A673 (cell line): ENCODE data around the gene B3GAT2. TPM values are rescaled to one million over a fixed set of nuclear protein-coding genes. Genes with fewer than 3 reads are reported as not detected.

Experiments used
- BruUV-seq: library from RNA; stranded (reverse); fragments of 400-500 nt; replicated peaks from 2 replicates; lab custom pipeline; 2021; lab: Mats Ljungman, UMichigan
- CTCF ChIA-PET: fragments of 300-600 bp; sonication (Branson Sonifier 250); formaldehyde crosslinking; loops from one replicate; lab custom pipeline; 2022; ENCODE audit warnings: antibody characterized with exemption; lab: Charles Lee
- POLR2A ChIA-PET: fragments of 300-600 bp; sonication (Branson Sonifier 250); formaldehyde crosslinking; loops from one replicate; lab custom pipeline; 2022; ENCODE audit warnings: antibody characterized with exemption; ENCODE audit not compliant: low non-redundant PET; lab: Charles Lee
- DNase-seq: peaks from one replicate; pipeline ENCODE4 v3.0.0-alpha.2; 2015; ENCODE audit warnings: low spot score
- H3K27ac ChIP-seq: fragments of 200-600 bp; sonication (generic); 2 replicates; pipeline ENCODE4 v1.5.1; 2016; ENCODE audit warnings: mixed run types, low read depth, mild to moderate bottlenecking, mixed read lengths, antibody characterized with exemption, low read length; ENCODE audit not compliant: poor library complexity, severe bottlenecking
- H3K27me3 ChIP-seq: fragments of 200-600 bp; sonication (generic); replicated peaks from 2 replicates; pipeline ENCODE4 v1.6.1; 2017; ENCODE audit warnings: mixed run types, low read depth, mild to moderate bottlenecking, mixed read lengths, antibody characterized with exemption, low read length; ENCODE audit not compliant: insufficient read depth, poor library complexity
- H3K36me3 ChIP-seq: fragments of 200-600 bp; sonication (generic); 2 replicates; pipeline ENCODE4 v1.6.1; 2016; ENCODE audit warnings: mixed run types, mild to moderate bottlenecking, mixed read lengths, antibody characterized with exemption, low read length; ENCODE audit not compliant: insufficient read depth, poor library complexity, severe bottlenecking
- H3K4me1 ChIP-seq: fragments of 200-600 bp; sonication (generic); 2 replicates; pipeline ENCODE4 v1.6.1; 2017; ENCODE audit warnings: mixed run types, mild to moderate bottlenecking, mixed read lengths, antibody characterized with exemption, low read length; ENCODE audit not compliant: insufficient read depth, poor library complexity, severe bottlenecking
- H3K4me3 ChIP-seq: fragments of 200-600 bp; sonication (generic); 2 replicates; pipeline ENCODE4 v1.5.1; 2016; ENCODE audit warnings: low read depth, mixed run types, mild to moderate bottlenecking, mixed read lengths, low read length; ENCODE audit not compliant: poor library complexity, severe bottlenecking
- H3K9me3 ChIP-seq: fragments of 200-600 bp; sonication (generic); 2 replicates; pipeline ENCODE4 v1.6.1; 2016; ENCODE audit warnings: mixed run types, low read depth, mild to moderate bottlenecking, mixed read lengths, antibody characterized with exemption, low read length; ENCODE audit not compliant: poor library complexity, severe bottlenecking
- CTCF ChIP-seq: fragments of 300-800, 200-600 bp; sonication (generic); conservative IDR thresholded peaks from 2 replicates; pipeline ENCODE4 v1.5.1; 2017; ENCODE audit warnings: low read depth, mild to moderate bottlenecking, antibody characterized with exemption, low read length, moderate library complexity, mixed read lengths
- EZH2 ChIP-seq: fragments of 200-600 bp; sonication (generic); IDR thresholded peaks from 2 replicates; pipeline ENCODE4 v1.6.1; 2017; ENCODE audit warnings: borderline replicate concordance, low read depth, mild to moderate bottlenecking, mixed read lengths, antibody characterized with exemption, low read length; ENCODE audit not compliant: poor library complexity, severe bottlenecking
- intact Hi-C: fragments of 100-400 bp; cut with micrococcal nuclease; formaldehyde crosslinking; loops from one replicate; pipeline ENCODE4 v1.10.0; 2022; ENCODE audit not compliant: unreplicated experiment
- total RNA-seq: library from RNA; stranded (reverse); gene quantifications from 2 replicates; pipeline ENCODE4 v1.2.3, GENCODE V29; 2021

Gene B3GAT2
- total RNA-seq, 1 experiment from 2014 or later, result not detected

- H3K9me3 ChIP-seq, result no peaks in the 10 kb centered on the region
- no peak for TF ChIP-seq EZH2
- TF ChIP-seq CTCF, result no peak
- no peaks in the 10 kb centered on the region for H3K27me3 ChIP-seq
- DNase-seq, result no peak
- no peaks in the 10 kb centered on the region for H3K36me3 ChIP-seq
- BruUV-seq, result no TSS peak
- H3K4me3 ChIP-seq, result no peak overlapping the region
- intact Hi-C loops, result no loop called here
- peaks cover 4% of the 10 kb centered on the region for H3K4me1 ChIP-seq
- no peak overlapping the region for H3K27ac ChIP-seq
- ChIA-PET CTCF (no interaction called here), POLR2A (no interaction called here)
Observed at GRCh38 chr6:70834520-70834919, 122.3 kb downstream of the B3GAT2 start.

GRCh38 chr6:70831427-70831826 lies 125.4 kb downstream of the B3GAT2 start:
- CTCF ChIA-PET, result no interaction called here

GRCh38 chr6:70823651-70824050 lies 133.2 kb downstream of the B3GAT2 start:
- POLR2A ChIA-PET, result no interaction called here
- Histone ChIP-seq H3K27ac (no peak overlapping the region), H3K36me3 (no peaks in the 10 kb centered on the region), H3K4me1 (peaks cover 5% of the 10 kb centered on the region), H3K9me3 (peaks cover 5% of the 10 kb centered on the region), H3K27me3 (no peaks in the 10 kb centered on the region), H3K4me3 (no peak overlapping the region)
- intact Hi-C loops, result no loop called here
- DNase-seq, result no peak
- no TSS peak for BruUV-seq
- TF ChIP-seq CTCF (no peak), EZH2 (no peak)
- CTCF ChIA-PET, result no interaction called here

More at GRCh38 chr6:70831427-70831826, 125.4 kb downstream of the B3GAT2 start:
- Histone ChIP-seq H3K36me3 (no peaks in the 10 kb centered on the region), H3K4me1 (no peaks in the 10 kb centered on the region), H3K27me3 (no peaks in the 10 kb centered on the region), H3K9me3 (no peaks in the 10 kb centered on the region), H3K4me3 (no peak overlapping the region), H3K27ac (no peak overlapping the region)
- POLR2A ChIA-PET, result no interaction called here
- TF ChIP-seq CTCF (no peak), EZH2 (no peak)
- intact Hi-C loops, result no loop called here
- DNase-seq, result no peak
- no TSS peak for BruUV-seq
